ENCODE results near the gene RAB40B. TPM values are rescaled to one million over a fixed set of nuclear protein-coding genes. Genes with fewer than 3 reads are reported as not detected.

Gene RAB40B
- polyA plus RNA-seq, 1 donor, result 18.0 TPM

DNA sequence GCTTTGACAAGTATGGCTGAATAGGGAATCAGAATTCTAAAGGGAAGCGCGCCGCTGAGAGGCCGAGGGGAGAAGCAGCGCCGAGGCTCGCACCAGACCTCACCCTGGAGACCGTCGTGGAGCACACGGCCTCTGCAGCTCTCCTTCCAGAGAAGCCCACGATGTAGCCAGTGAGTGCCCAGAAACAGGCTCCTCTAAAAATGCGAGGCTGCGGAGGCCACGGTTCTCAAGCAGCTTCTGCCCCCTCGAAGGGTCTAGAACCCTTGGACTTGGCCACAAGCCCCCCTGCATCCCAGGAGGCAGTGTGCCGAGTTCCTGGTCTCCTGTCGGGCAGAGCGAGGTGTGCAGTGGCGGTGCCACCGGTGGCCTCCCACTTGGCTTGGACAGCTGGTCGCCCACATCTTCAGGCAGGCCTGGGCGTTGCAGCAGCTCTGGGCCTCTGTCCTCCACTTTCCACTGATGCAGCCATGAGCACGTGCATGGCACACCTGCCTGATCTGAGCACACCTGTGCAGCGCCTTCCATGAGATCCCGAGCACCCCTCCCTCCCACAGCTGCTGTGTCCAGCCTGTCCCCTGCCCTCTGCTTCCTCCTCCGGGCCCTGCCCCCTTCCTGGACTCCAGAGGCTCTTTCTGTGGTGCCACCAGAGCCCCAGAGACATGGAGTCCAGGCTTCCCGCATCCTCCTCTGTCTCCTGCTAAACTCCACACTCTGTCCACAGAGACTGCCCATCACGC lies 31.4 kb downstream of the RAB40B start:
- H3K36me3 ChIP-seq (ENCODE audit: control insufficient read depth, insufficient read depth, low read length), result peaks cover 15% of the 10 kb centered on the region
- no peak for DNase-seq

DNA sequence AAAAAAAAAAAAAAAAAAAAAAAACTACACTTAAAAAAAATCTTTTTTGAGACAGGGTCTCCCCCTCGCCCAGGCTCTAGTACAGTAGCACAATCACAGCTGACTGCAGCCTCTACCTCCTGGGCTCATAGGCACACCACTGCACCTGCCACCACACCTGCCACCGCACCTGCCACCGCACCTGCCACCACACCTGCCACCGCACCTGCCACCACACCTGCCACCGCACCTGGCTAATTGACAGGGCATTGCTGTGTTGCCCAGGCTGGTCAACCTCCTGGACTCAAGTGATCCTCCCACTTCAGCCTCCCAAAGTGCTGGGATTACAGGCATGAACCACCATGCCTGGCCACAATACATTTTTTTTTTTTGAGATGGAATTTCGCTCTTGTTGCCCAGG lies 32.6 kb downstream of the RAB40B start:
- H3K27ac ChIP-seq (ENCODE audit: low read length), result no peak overlapping the region
- DNase-seq, result no peak
- no CpG with 5 or more reads among the region's 6 CpGs for WGBS (ENCODE audit: insufficient coverage, low lambda C conversion rate)
- H3K4me1 ChIP-seq (ENCODE audit: control insufficient read depth, insufficient read depth, low read length), result no peaks in the 10 kb centered on the region
- H3K9me3 ChIP-seq (ENCODE audit: control insufficient read depth, low read depth, low read length), result no peaks in the 10 kb centered on the region
- no peaks in the 10 kb centered on the region for H3K27me3 ChIP-seq (ENCODE audit: control insufficient read depth, insufficient read depth, low read length)
- H3K36me3 ChIP-seq (ENCODE audit: control insufficient read depth, insufficient read depth, low read length), result peaks cover 22% of the 10 kb centered on the region
- no peak overlapping the region for H3K4me3 ChIP-seq (ENCODE audit: low read length)

More for the DNA sequence above, 31.4 kb downstream of the RAB40B start:
- no CpG with 5 or more reads among the region's 28 CpGs for WGBS (ENCODE audit: insufficient coverage, low lambda C conversion rate)
- Histone ChIP-seq H3K27ac (ENCODE audit: low read length) (no peak overlapping the region), H3K9me3 (ENCODE audit: control insufficient read depth, low read depth, low read length) (no peaks in the 10 kb centered on the region), H3K27me3 (ENCODE audit: control insufficient read depth, insufficient read depth, low read length) (no peaks in the 10 kb centered on the region), H3K4me3 (ENCODE audit: low read length) (no peak overlapping the region), H3K4me1 (ENCODE audit: control insufficient read depth, insufficient read depth, low read length) (no peaks in the 10 kb centered on the region)

GRCh38 chr17:82665217-82665616 lies 33.3 kb downstream of the RAB40B start:
- peaks cover 28% of the 10 kb centered on the region for H3K36me3 ChIP-seq (ENCODE audit: control insufficient read depth, insufficient read depth, low read length)
- no peaks in the 10 kb centered on the region for H3K9me3 ChIP-seq (ENCODE audit: control insufficient read depth, low read depth, low read length)
- no peak for DNase-seq

GRCh38 chr17:82664701-82665182 lies 33.8 kb downstream of the RAB40B start:
- DNase-seq, result no peak
- Histone ChIP-seq H3K4me1 (ENCODE audit: control insufficient read depth, insufficient read depth, low read length) (no peaks in the 10 kb centered on the region), H3K27ac (ENCODE audit: low read length) (no peak overlapping the region), H3K27me3 (ENCODE audit: control insufficient read depth, insufficient read depth, low read length) (no peaks in the 10 kb centered on the region), H3K4me3 (ENCODE audit: low read length) (no peak overlapping the region), H3K9me3 (ENCODE audit: control insufficient read depth, low read depth, low read length) (no peaks in the 10 kb centered on the region), H3K36me3 (ENCODE audit: control insufficient read depth, insufficient read depth, low read length) (peaks cover 33% of the 10 kb centered on the region)
- no CpG with 5 or more reads among the region's 22 CpGs for WGBS (ENCODE audit: insufficient coverage, low lambda C conversion rate)

More at GRCh38 chr17:82665217-82665616, 33.3 kb downstream of the RAB40B start:
- Histone ChIP-seq H3K27ac (ENCODE audit: low read length) (no peak overlapping the region), H3K27me3 (ENCODE audit: control insufficient read depth, insufficient read depth, low read length) (no peaks in the 10 kb centered on the region), H3K4me1 (ENCODE audit: control insufficient read depth, insufficient read depth, low read length) (no peaks in the 10 kb centered on the region), H3K4me3 (ENCODE audit: low read length) (no peak overlapping the region)
- WGBS (ENCODE audit: insufficient coverage, low lambda C conversion rate), result 86% methylated on average over 3 of the region's 11 CpGs

GRCh38 chr17:82664276-82664575 lies 34.3 kb downstream of the RAB40B start:
- H3K4me3 ChIP-seq (ENCODE audit: low read length), result no peak overlapping the region
- H3K9me3 ChIP-seq (ENCODE audit: control insufficient read depth, low read depth, low read length), result peaks cover 2% of the 10 kb centered on the region
- DNase-seq, result no peak
- no CpG with 5 or more reads among the region's 17 CpGs for WGBS (ENCODE audit: insufficient coverage, low lambda C conversion rate)
- H3K36me3 ChIP-seq (ENCODE audit: control insufficient read depth, insufficient read depth, low read length), result peaks cover 37% of the 10 kb centered on the region
- H3K27me3 ChIP-seq (ENCODE audit: control insufficient read depth, insufficient read depth, low read length), result no peaks in the 10 kb centered on the region
- H3K27ac ChIP-seq (ENCODE audit: low read length), result no peak overlapping the region
- H3K4me1 ChIP-seq (ENCODE audit: control insufficient read depth, insufficient read depth, low read length), result no peaks in the 10 kb centered on the region

- Histone ChIP-seq H3K27ac (ENCODE audit: low read length) (no peak overlapping the region), H3K4me3 (ENCODE audit: low read length) (no peak overlapping the region), H3K4me1 (ENCODE audit: control insufficient read depth, insufficient read depth, low read length) (no peaks in the 10 kb centered on the region), H3K36me3 (ENCODE audit: control insufficient read depth, insufficient read depth, low read length) (peaks cover 42% of the 10 kb centered on the region), H3K9me3 (ENCODE audit: control insufficient read depth, low read depth, low read length) (peaks cover 7% of the 10 kb centered on the region), H3K27me3 (ENCODE audit: control insufficient read depth, insufficient read depth, low read length) (no peaks in the 10 kb centered on the region)
- no peak for DNase-seq
- no CpG with 5 or more reads among the region's 39 CpGs for WGBS (ENCODE audit: insufficient coverage, low lambda C conversion rate)
These were observed 34.9 kb downstream of the RAB40B start for GRCh38 chr17:82663381-82664275.

DNA sequence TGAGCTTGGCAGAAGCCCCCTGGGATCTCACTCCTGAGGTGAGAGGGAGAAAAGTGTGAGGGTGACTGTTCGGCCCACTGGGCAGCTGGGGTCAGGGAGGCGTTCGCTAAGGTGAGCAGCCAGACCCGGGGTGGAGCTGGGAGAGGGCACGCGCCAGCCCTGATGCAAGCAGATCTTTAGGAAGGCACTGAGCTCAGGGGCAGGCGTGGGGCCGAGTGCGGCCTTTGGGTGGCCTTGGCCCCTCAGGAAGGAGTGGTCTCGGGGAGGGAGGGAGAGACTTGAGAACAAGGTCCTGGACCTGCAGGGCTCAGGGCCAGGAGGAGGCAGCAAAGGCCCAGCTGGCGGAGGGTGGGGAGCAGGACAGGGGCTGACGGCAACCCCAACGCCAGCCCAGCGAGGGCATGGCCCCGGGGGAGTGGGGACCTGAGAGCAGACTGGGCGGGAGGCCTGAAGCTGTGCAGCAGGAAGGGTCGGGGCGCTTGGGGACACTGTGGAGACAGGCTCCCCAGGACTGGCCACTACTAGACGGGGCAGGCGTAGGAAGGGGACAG lies 35.7 kb downstream of the RAB40B start:
- no peak for DNase-seq
- Histone ChIP-seq H3K27me3 (ENCODE audit: control insufficient read depth, insufficient read depth, low read length) (no peaks in the 10 kb centered on the region), H3K9me3 (ENCODE audit: control insufficient read depth, low read depth, low read length) (peaks cover 15% of the 10 kb centered on the region), H3K4me1 (ENCODE audit: control insufficient read depth, insufficient read depth, low read length) (no peaks in the 10 kb centered on the region), H3K4me3 (ENCODE audit: low read length) (no peak overlapping the region), H3K27ac (ENCODE audit: low read length) (no peak overlapping the region), H3K36me3 (ENCODE audit: control insufficient read depth, insufficient read depth, low read length) (peaks cover 50% of the 10 kb centered on the region)
- no CpG with 5 or more reads among the region's 20 CpGs for WGBS (ENCODE audit: insufficient coverage, low lambda C conversion rate)

DNA sequence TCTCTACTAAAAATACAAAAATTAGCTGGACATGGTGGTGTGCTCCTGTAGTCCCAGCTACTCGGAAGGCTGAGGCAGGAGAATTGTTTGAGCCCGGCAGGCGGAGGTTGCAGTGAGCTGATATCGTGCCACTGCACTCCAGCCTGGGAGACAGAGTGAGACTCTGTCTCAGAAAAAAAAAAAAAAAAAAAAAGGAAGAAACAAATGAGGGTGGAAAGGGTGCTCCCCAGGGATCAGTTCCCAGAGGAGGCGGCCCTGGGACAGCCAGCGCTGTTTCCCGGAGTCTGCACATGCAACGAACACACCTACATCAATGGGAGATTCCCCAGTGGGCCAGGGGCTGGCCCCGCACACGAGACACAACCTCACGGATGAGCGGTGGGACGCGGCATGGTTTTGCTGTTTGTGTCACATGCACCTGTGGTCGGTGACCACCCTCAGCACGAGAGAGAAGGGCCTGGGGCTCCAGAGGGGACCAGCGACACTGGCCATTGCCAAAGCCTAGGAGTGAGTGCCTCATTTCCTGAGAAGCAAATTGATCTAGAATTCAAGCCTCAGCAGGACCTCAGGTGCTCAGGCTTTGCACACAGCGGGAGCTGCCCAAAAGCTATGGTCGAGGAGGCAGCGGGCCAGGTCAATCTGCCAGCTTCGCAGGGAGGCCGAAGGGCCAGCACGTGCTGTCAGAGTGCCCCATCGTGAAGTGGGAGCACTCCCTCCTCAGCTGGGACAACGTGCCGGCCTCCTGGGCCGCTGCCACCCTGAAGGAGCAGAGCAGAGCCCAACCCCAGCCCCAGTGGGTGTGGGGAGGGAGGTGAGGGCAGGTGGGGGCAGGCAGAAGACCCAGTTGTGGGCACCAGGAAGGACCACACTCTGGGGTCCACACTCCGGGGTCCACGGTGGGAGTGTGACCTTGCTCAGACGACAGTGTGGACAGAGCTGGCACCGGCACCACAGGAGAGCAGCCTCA lies 36.5 kb downstream of the RAB40B start:
- no peaks in the 10 kb centered on the region for H3K27me3 ChIP-seq (ENCODE audit: control insufficient read depth, insufficient read depth, low read length)
- peaks cover 54% of the 10 kb centered on the region for H3K36me3 ChIP-seq (ENCODE audit: control insufficient read depth, insufficient read depth, low read length)
- H3K4me1 ChIP-seq (ENCODE audit: control insufficient read depth, insufficient read depth, low read length), result no peaks in the 10 kb centered on the region
- DNase-seq, result no peak
- WGBS (ENCODE audit: insufficient coverage, low lambda C conversion rate), result no CpG with 5 or more reads among the region's 31 CpGs
- H3K27ac ChIP-seq (ENCODE audit: low read length), result no peak overlapping the region
- H3K4me3 ChIP-seq (ENCODE audit: low read length), result no peak overlapping the region
- H3K9me3 ChIP-seq (ENCODE audit: control insufficient read depth, low read depth, low read length), result peaks cover 17% of the 10 kb centered on the region

- peaks cover 7% of the 10 kb centered on the region for H3K4me1 ChIP-seq (ENCODE audit: control insufficient read depth, insufficient read depth, low read length)
- H3K27me3 ChIP-seq (ENCODE audit: control insufficient read depth, insufficient read depth, low read length), result no peaks in the 10 kb centered on the region
- WGBS (ENCODE audit: insufficient coverage, low lambda C conversion rate), result no CpG with 5 or more reads among the region's 15 CpGs
- DNase-seq, result no peak
- no peak overlapping the region for H3K27ac ChIP-seq (ENCODE audit: low read length)
- peaks cover 58% of the 10 kb centered on the region for H3K36me3 ChIP-seq (ENCODE audit: control insufficient read depth, insufficient read depth, low read length)
- H3K9me3 ChIP-seq (ENCODE audit: control insufficient read depth, low read depth, low read length), result peaks cover 17% of the 10 kb centered on the region
- H3K4me3 ChIP-seq (ENCODE audit: low read length), result no peak overlapping the region
These were observed 38.6 kb downstream of the RAB40B start for GRCh38 chr17:82659886-82660285.

All from large intestine (tissue), 3 donors.